Caco-2 (cell line): ENCODE results near the gene OR51A2. TPM values are rescaled to one million over a fixed set of nuclear protein-coding genes. Genes with fewer than 3 reads are reported as not detected.

Experiments used
- BruUV-seq: library from RNA; stranded (reverse); fragments of 400-500 nt; replicated peaks from 2 replicates; lab custom pipeline; 2021; lab: Mats Ljungman, UMichigan
- CTCF ChIA-PET: fragments of 300-600 bp; sonication (Branson Sonifier 250); formaldehyde crosslinking; loops from one replicate; lab custom pipeline; 2022; ENCODE audit warnings: antibody characterized with exemption; lab: Charles Lee
- POLR2A ChIA-PET: fragments of 300-600 bp; sonication (Branson Sonifier 250); formaldehyde crosslinking; loops from one replicate; lab custom pipeline; 2022; ENCODE audit warnings: antibody characterized with exemption; lab: Charles Lee
- DNase-seq, 2 experiments: peaks; one replicate each; pipeline versions ENCODE4 v3.0.0 to v3.0.0-alpha.2; 2020 to 2022
- H3K27me3 ChIP-seq: replicated peaks from 2 replicates; pipeline ENCODE4 v1.6.0; 2011; ENCODE audit warnings: low read length; ENCODE audit not compliant: control insufficient read depth, insufficient read depth
- H3K36me3 ChIP-seq: 2 replicates; pipeline ENCODE4 v1.5.1; 2011; ENCODE audit warnings: low read length; ENCODE audit not compliant: control insufficient read depth, insufficient read depth
- H3K4me1 ChIP-seq: fragments of 250-450 bp; sonication (Bioruptor Pico); 2 replicates; pipeline ENCODE4 v1.5.1; 2020; ENCODE audit warnings: mild to moderate bottlenecking
- H3K4me3 ChIP-seq: 2 replicates; pipeline ENCODE4 v1.5.1; 2011; ENCODE audit warnings: low read depth, mild to moderate bottlenecking, control low read depth, low read length
- H3K9me3 ChIP-seq: fragments of 250-450 bp; sonication (Bioruptor Pico); 2 replicates; pipeline ENCODE4 v1.5.1; 2020; ENCODE audit warnings: mild to moderate bottlenecking, moderate library complexity
- H3K27ac Mint-ChIP-seq: one replicate; pipeline ENCODE4 v1.8.0; 2022; ENCODE audit warnings: mixed read lengths; ENCODE audit not compliant: unreplicated experiment
- H3K27me3 Mint-ChIP-seq: one replicate; pipeline ENCODE4 v1.8.0; 2022; ENCODE audit warnings: mixed read lengths; ENCODE audit not compliant: insufficient read depth, unreplicated experiment
- H3K36me3 Mint-ChIP-seq: one replicate; pipeline ENCODE4 v1.8.0; 2022; ENCODE audit warnings: mild to moderate bottlenecking, mixed read lengths; ENCODE audit not compliant: insufficient read depth, unreplicated experiment
- H3K4me1 Mint-ChIP-seq: one replicate; pipeline ENCODE4 v1.8.0; 2022; ENCODE audit warnings: low read depth, mixed read lengths; ENCODE audit not compliant: unreplicated experiment
- H3K4me3 Mint-ChIP-seq: one replicate; pipeline ENCODE4 v1.8.0; 2022; ENCODE audit warnings: mild to moderate bottlenecking, moderate library complexity, mixed read lengths; ENCODE audit not compliant: unreplicated experiment
- H3K9me3 Mint-ChIP-seq: one replicate; pipeline ENCODE4 v1.8.0; 2022; ENCODE audit warnings: mixed read lengths; ENCODE audit not compliant: unreplicated experiment
- CTCF ChIP-seq, 2 experiments: fragments of 200-600 bp in 1 of 2; IDR thresholded peaks; 1 replicate in 1 of 2; 2 replicates in 1 of 2; pipeline versions ENCODE4 v1.5.1 to v1.8.0; 2011 to 2022; ENCODE audit warnings: antibody characterized with exemption in 1 of 2, control low read depth in 1 of 2, inconsistent platforms in 1 of 2, low read depth in 1 of 2, low read length in 1 of 2, mild to moderate bottlenecking in 1 of 2, moderate library complexity in 1 of 2; ENCODE audit not compliant: insufficient read depth in 1 of 2, severe bottlenecking in 1 of 2, unreplicated experiment in 1 of 2
- intact Hi-C: fragments of 100-400 bp; cut with micrococcal nuclease; formaldehyde crosslinking; loops from one replicate; pipeline ENCODE4 v1.10.0; 2022; ENCODE audit not compliant: unreplicated experiment
- total RNA-seq: library from RNA; stranded (reverse); gene quantifications from 2 replicates; pipeline ENCODE4 v1.2.3, GENCODE V29; 2022

Gene OR51A2
- total RNA-seq, 1 experiment from 2014 or later: not detected

GRCh38 chr11:4919250-4919649 is 36.3 kb downstream of the OR51A2 start, which contains the start of gene OR51G2:
Gene OR51G2, minus strand, starts transcription at chr11:4919350. Its CDS starts 3,687 bp downstream, at chr11:4915663.
- Histone ChIP-seq H3K4me1 (no peaks in the 10 kb centered on the region; the same call in 1 of the 2 replicates), H3K27me3 (no peaks in the 10 kb centered on the region), H3K9me3 (no peaks in the 10 kb centered on the region), H3K36me3 (no peaks in the 10 kb centered on the region), H3K4me3 (no peak within 1 kb of the TSS)
- no TSS peak for BruUV-seq
- Mint-ChIP-seq H3K36me3 (no peaks in the 10 kb centered on the region), H3K4me3 (no peak within 1 kb of the TSS), H3K9me3 (no peaks in the 10 kb centered on the region), H3K27ac (no peak within 1 kb of the TSS), H3K4me1 (peaks cover 8% of the 10 kb centered on the region), H3K27me3 (peaks cover 6% of the 10 kb centered on the region)
- no peak for DNase-seq
- no peak for TF ChIP-seq CTCF (IDR thresholded peaks at IDR 0.05; ENCODE audit: insufficient read depth in 1 of 2, low read depth in 1 of 2, low read length in 1 of 2, severe bottlenecking in 1 of 2, unreplicated experiment in 1 of 2)
- POLR2A ChIA-PET: no interaction called here
- CTCF ChIA-PET: interaction anchor here (0.5 kb wide), 1 partner anchor 282 kb away, joined by 5 read pairs; the partner anchor contains the start of gene OR51D1
- intact Hi-C loops: no loop called here

DNA sequence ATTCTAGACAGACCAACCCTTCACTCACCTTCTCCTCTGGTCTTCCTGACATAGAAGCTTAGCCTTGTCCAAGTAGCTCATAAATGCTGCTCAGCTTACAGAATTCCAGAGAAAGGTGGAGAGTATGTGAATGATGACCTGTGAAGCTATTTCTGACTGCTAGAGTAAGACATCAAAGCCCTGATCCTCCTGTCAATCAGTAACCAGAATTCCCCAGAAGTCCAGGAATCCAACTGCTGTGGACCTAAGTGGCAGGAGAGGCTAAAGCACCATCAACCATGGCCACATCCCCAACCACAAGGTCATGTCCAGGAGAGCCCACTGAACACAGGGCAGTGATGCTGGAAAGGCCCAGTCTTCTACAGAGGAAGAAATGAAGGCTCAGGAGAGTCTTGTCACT is 38.9 kb downstream of the OR51A2 start:
- H3K4me3 Mint-ChIP-seq: peak overlapping the region; percentile 1
- Histone ChIP-seq H3K27me3 (no peaks in the 10 kb centered on the region), H3K4me3 (no peak overlapping the region), H3K4me1 (no peaks in the 10 kb centered on the region; the same call in 1 of the 2 replicates), H3K36me3 (no peaks in the 10 kb centered on the region), H3K9me3 (no peaks in the 10 kb centered on the region)
- no peak for TF ChIP-seq CTCF (IDR thresholded peaks at IDR 0.05; ENCODE audit: insufficient read depth in 1 of 2, low read depth in 1 of 2, low read length in 1 of 2, severe bottlenecking in 1 of 2, unreplicated experiment in 1 of 2)
- DNase-seq: peak; percentile 33 to 52
- peaks cover 11% of the 10 kb centered on the region for H3K4me1 Mint-ChIP-seq
- H3K9me3 Mint-ChIP-seq: no peaks in the 10 kb centered on the region
- intact Hi-C loops: no loop called here
- ChIA-PET POLR2A (no interaction called here), CTCF (no interaction called here)
- H3K36me3 Mint-ChIP-seq: no peaks in the 10 kb centered on the region
- peak overlapping the region; percentile 43 for H3K27ac Mint-ChIP-seq
- no TSS peak for BruUV-seq
- H3K27me3 Mint-ChIP-seq: no peaks in the 10 kb centered on the region

Other genes starting within 250 kb of the OR51A2 start
- not detected in 2 replicates for gene OR51F1, start 185.8 kb downstream of the OR51A2 start, total RNA-seq
- not detected in 2 replicates for gene OR52R1, start 151.3 kb downstream of the OR51A2 start, total RNA-seq
- not detected in 2 replicates for gene OR51F2, start 134.4 kb downstream of the OR51A2 start, total RNA-seq
- not detected in 2 replicates for gene OR51S1, start 106.5 kb downstream of the OR51A2 start, total RNA-seq
- not detected in 2 replicates for gene OR51T1, start 73.8 kb downstream of the OR51A2 start, total RNA-seq
- gene OR51A7, start 51.9 kb downstream of the OR51A2 start, total RNA-seq: not detected in 2 replicates
- gene OR51G2, start 36.4 kb downstream of the OR51A2 start, total RNA-seq: not detected in 2 replicates
- gene OR51G1, start 31.4 kb downstream of the OR51A2 start, total RNA-seq: not detected in 2 replicates
- not detected in 2 replicates for gene OR51A4, start 8.1 kb downstream of the OR51A2 start, total RNA-seq
- gene OR51L1, start 39.1 kb upstream of the OR51A2 start, total RNA-seq: not detected in 2 replicates
- not detected in 2 replicates for gene OR52J3, start 90.8 kb upstream of the OR51A2 start, total RNA-seq
- not detected in 2 replicates for gene OR52E2, start 103.9 kb upstream of the OR51A2 start, total RNA-seq
- gene OR52E1, start 113.9 kb upstream of the OR51A2 start, total RNA-seq: not detected in 2 replicates
- not detected in 2 replicates for gene OR52A5, start 182.6 kb upstream of the OR51A2 start, total RNA-seq
- gene OR52A1, start 199.0 kb upstream of the OR51A2 start, total RNA-seq: not detected in 2 replicates
- not detected in 2 replicates for gene OR51V1, start 245.0 kb upstream of the OR51A2 start, total RNA-seq